KMS-11 (cell line): Measurements from ENCODE around the gene ADAMTS6.

ENCODE experiments used
- H2AFZ ChIP-seq: fragments of 200-600 bp; sonication (generic); 2 replicates; pipeline ENCODE4 v1.6.1; 2016; ENCODE audit warnings: antibody characterized with exemption, mixed run types, low read depth
- H3K27ac ChIP-seq: fragments of 200-600 bp; sonication (generic); 2 replicates; pipeline ENCODE4 v1.6.1; 2016; ENCODE audit warnings: mild to moderate bottlenecking, mixed run types
- H3K27me3 ChIP-seq: fragments of 200-600 bp; sonication (generic); 2 replicates; pipeline ENCODE4 v1.6.1; 2017; ENCODE audit warnings: mild to moderate bottlenecking, low read depth, mixed run types, moderate library complexity; ENCODE audit not compliant: insufficient read depth
- H3K36me3 ChIP-seq: fragments of 200-600 bp; sonication (generic); 2 replicates; pipeline ENCODE4 v1.6.1; 2017; ENCODE audit warnings: mild to moderate bottlenecking, mixed run types; ENCODE audit not compliant: insufficient read depth
- H3K4me1 ChIP-seq: fragments of 200-600 bp; sonication (generic); 2 replicates; pipeline ENCODE4 v1.6.1; 2016; ENCODE audit warnings: mild to moderate bottlenecking, low read depth, mixed run types; ENCODE audit not compliant: poor library complexity, severe bottlenecking
- H3K4me2 ChIP-seq: fragments of 200-600 bp; sonication (generic); 2 replicates; pipeline ENCODE4 v1.7.0; 2016; ENCODE audit warnings: mild to moderate bottlenecking, mixed run types
- H3K4me3 ChIP-seq: fragments of 200-600 bp; sonication (generic); IDR thresholded peaks from 2 replicates; pipeline ENCODE4 v1.6.1; 2017; ENCODE audit warnings: low read depth, low read length, mixed read lengths; ENCODE audit not compliant: insufficient read depth
- H3K79me2 ChIP-seq: fragments of 200-600 bp; sonication (generic); 2 replicates; pipeline ENCODE4 v1.6.1; 2016; ENCODE audit warnings: low read depth, mixed run types; ENCODE audit not compliant: insufficient read depth
- H3K9ac ChIP-seq: fragments of 200-600 bp; sonication (generic); 2 replicates; pipeline ENCODE4 v1.6.1; 2016; ENCODE audit warnings: mild to moderate bottlenecking, mixed run types
- H4K20me1 ChIP-seq: fragments of 200-600 bp; sonication (generic); 2 replicates; pipeline ENCODE4 v1.6.1; 2016; ENCODE audit warnings: mild to moderate bottlenecking, mixed run types; ENCODE audit not compliant: insufficient read depth
- CTCF ChIP-seq: fragments of 200-600 bp; sonication (generic); conservative IDR thresholded peaks from 2 replicates; pipeline ENCODE4 v1.6.1; 2017; ENCODE audit warnings: low read depth, mild to moderate bottlenecking, antibody characterized with exemption, low read length, moderate library complexity, mixed read lengths

The ADAMTS6 gene

GRCh38 chr5:65307931-65308330, 173.8 kb downstream of the ADAMTS6 start:
- Histone ChIP-seq H3K4me1 (no peaks in the 10 kb centered on the region), H3K79me2 (no peaks in the 10 kb centered on the region), H3K27ac (no peak overlapping the region), H3K9ac (no peak overlapping the region), H4K20me1 (no peaks in the 10 kb centered on the region), H3K4me2 (no peak overlapping the region), H2AFZ (no peak overlapping the region), H3K36me3 (no peaks in the 10 kb centered on the region), H3K4me3 (no peak overlapping the region), H3K27me3 (no peaks in the 10 kb centered on the region)
- no peak for TF ChIP-seq CTCF

GRCh38 chr5:65307088-65307487, 174.6 kb downstream of the ADAMTS6 start:
- no peaks in the 10 kb centered on the region for H4K20me1 ChIP-seq
- no peak overlapping the region for H2AFZ ChIP-seq
- no peak overlapping the region for H3K4me2 ChIP-seq

DNA sequence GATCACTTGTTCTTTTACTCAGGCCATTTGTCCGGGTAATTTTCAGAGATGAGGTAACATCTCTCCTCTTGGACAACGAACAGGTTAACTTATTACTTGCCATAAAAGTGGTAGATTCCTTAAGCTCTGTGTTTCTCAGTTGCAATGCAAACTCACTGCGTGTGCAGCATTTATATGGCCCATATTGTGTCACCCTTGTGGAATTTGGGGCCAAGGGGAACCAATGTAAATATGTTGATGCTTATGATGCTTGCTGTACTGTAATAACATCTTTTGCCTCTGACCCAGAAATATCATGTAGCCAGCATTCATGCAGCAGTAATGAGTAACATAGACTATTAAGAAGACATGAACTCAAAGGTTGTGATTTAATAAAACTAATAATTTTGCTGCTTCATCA, 175.8 kb downstream of the ADAMTS6 start:
- Histone ChIP-seq H3K4me3 (no peak overlapping the region), H3K79me2 (no peaks in the 10 kb centered on the region), H3K4me2 (no peak overlapping the region), H3K36me3 (no peaks in the 10 kb centered on the region), H2AFZ (no peak overlapping the region), H3K27me3 (no peaks in the 10 kb centered on the region), H3K4me1 (no peaks in the 10 kb centered on the region), H4K20me1 (no peaks in the 10 kb centered on the region), H3K9ac (no peak overlapping the region), H3K27ac (no peak overlapping the region)
- TF ChIP-seq CTCF = no peak

More at GRCh38 chr5:65307088-65307487, 174.6 kb downstream of the ADAMTS6 start:
- Histone ChIP-seq H3K36me3 (no peaks in the 10 kb centered on the region), H3K9ac (no peak overlapping the region), H3K4me3 (no peak overlapping the region), H3K4me1 (no peaks in the 10 kb centered on the region), H3K27me3 (no peaks in the 10 kb centered on the region), H3K27ac (no peak overlapping the region), H3K79me2 (no peaks in the 10 kb centered on the region)
- no peak for TF ChIP-seq CTCF

GRCh38 chr5:65299861-65300260, 181.9 kb downstream of the ADAMTS6 start:
- H3K27ac ChIP-seq = no peak overlapping the region
- no peak for TF ChIP-seq CTCF
- no peak overlapping the region for H3K4me3 ChIP-seq
- H3K4me1 ChIP-seq = no peaks in the 10 kb centered on the region
- no peak overlapping the region for H2AFZ ChIP-seq
- H3K4me2 ChIP-seq = no peak overlapping the region
- no peaks in the 10 kb centered on the region for H3K36me3 ChIP-seq
- H4K20me1 ChIP-seq = no peaks in the 10 kb centered on the region
- no peaks in the 10 kb centered on the region for H3K79me2 ChIP-seq
- H3K27me3 ChIP-seq = no peaks in the 10 kb centered on the region
- H3K9ac ChIP-seq = no peak overlapping the region

- H3K79me2 ChIP-seq = no peaks in the 10 kb centered on the region
- H3K36me3 ChIP-seq = no peaks in the 10 kb centered on the region
- no peaks in the 10 kb centered on the region for H4K20me1 ChIP-seq
- H3K27me3 ChIP-seq = no peaks in the 10 kb centered on the region
- no peak overlapping the region for H3K4me2 ChIP-seq
- H3K27ac ChIP-seq = no peak overlapping the region
- no peak for TF ChIP-seq CTCF
- H3K4me3 ChIP-seq = no peak overlapping the region
- no peaks in the 10 kb centered on the region for H3K4me1 ChIP-seq
- H3K9ac ChIP-seq = no peak overlapping the region
- H2AFZ ChIP-seq = no peak overlapping the region
These were observed 185.7 kb downstream of the ADAMTS6 start for GRCh38 chr5:65296067-65296466.
